ENCODE measurements around the gene GCSH. TPM values are rescaled to one million over a fixed set of nuclear protein-coding genes. Genes with fewer than 3 reads are reported as not detected.

Gene GCSH
- total RNA-seq, 1 donor from 2014 or later, result 16.3 TPM

DNA sequence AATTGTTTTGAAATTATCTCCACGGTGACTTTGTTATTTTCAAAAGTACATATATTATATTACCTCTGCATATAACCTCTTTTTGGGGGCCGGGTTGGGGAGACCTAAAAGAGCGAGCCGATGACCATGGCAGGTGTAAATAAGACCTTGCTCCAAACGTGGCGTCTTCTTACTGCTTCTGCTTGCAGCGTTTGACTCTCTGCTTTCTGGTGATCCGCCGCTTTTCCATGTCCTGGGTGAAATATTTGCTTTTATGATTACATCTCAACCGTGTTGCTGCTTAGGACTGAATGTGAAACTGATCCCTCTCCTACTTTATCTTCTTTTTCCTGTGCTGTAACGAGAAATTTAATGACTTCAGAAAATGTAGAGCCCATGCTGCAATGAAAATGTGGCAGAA, 42.4 kb downstream of the GCSH start:
- H3K9me3 Mint-ChIP-seq (ENCODE audit: low read depth), result peaks cover 19% of the 10 kb centered on the region
- H3K27me3 Mint-ChIP-seq (ENCODE audit: low read depth), result no peaks in the 10 kb centered on the region
- no peak overlapping the region for H3K27ac Mint-ChIP-seq (ENCODE audit: unreplicated experiment)
- H3K4me3 Mint-ChIP-seq (ENCODE audit: unreplicated experiment), result no peak overlapping the region
- no peak for DNase-seq (ENCODE audit: low spot score)
- H3K4me1 Mint-ChIP-seq (ENCODE audit: low read depth), result no peaks in the 10 kb centered on the region
- TF ChIP-seq, protein P1, sequence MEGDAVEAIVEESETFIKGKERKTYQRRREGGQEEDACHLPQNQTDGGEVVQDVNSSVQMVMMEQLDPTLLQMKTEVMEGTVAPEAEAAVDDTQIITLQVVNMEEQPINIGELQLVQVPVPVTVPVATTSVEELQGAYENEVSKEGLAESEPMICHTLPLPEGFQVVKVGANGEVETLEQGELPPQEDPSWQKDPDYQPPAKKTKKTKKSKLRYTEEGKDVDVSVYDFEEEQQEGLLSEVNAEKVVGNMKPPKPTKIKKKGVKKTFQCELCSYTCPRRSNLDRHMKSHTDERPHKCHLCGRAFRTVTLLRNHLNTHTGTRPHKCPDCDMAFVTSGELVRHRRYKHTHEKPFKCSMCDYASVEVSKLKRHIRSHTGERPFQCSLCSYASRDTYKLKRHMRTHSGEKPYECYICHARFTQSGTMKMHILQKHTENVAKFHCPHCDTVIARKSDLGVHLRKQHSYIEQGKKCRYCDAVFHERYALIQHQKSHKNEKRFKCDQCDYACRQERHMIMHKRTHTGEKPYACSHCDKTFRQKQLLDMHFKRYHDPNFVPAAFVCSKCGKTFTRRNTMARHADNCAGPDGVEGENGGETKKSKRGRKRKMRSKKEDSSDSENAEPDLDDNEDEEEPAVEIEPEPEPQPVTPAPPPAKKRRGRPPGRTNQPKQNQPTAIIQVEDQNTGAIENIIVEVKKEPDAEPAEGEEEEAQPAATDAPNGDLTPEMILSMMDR (IDR thresholded peaks at IDR 0.05), result no peak
- H3K36me3 Mint-ChIP-seq (ENCODE audit: low read depth), result peaks cover 11% of the 10 kb centered on the region

DNA sequence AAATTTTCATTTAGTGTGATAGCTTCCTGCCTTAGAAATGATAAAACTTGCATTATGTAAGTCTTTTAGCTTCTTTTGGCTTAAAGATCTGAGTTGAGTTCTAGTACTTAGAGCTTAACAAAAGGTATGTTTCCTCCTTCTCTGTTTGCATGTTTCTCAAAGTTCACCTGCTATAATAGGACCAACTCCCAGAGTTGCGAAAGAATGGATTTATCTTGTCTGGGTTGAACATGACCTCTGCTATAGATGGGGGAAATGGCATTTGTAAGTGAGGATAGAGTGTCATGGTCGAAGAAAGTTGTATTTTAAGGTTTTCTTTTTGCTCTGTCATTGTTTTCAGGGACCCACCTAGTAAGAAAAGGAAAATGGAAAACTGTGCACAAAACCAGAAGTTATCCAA, 53.4 kb downstream of the GCSH start:
- H3K36me3 Mint-ChIP-seq (ENCODE audit: low read depth), result peaks cover 39% of the 10 kb centered on the region
- H3K27ac Mint-ChIP-seq (ENCODE audit: unreplicated experiment), result no peak overlapping the region
- TF ChIP-seq, protein P1 (IDR thresholded peaks at IDR 0.05), result no peak
- peaks cover 18% of the 10 kb centered on the region for H3K4me1 Mint-ChIP-seq (ENCODE audit: low read depth)
- H3K27me3 Mint-ChIP-seq (ENCODE audit: low read depth), result no peaks in the 10 kb centered on the region
- no peak overlapping the region for H3K4me3 Mint-ChIP-seq (ENCODE audit: unreplicated experiment)
- no peak for DNase-seq (ENCODE audit: low spot score)
- no peaks in the 10 kb centered on the region for H3K9me3 Mint-ChIP-seq (ENCODE audit: low read depth)

DNA sequence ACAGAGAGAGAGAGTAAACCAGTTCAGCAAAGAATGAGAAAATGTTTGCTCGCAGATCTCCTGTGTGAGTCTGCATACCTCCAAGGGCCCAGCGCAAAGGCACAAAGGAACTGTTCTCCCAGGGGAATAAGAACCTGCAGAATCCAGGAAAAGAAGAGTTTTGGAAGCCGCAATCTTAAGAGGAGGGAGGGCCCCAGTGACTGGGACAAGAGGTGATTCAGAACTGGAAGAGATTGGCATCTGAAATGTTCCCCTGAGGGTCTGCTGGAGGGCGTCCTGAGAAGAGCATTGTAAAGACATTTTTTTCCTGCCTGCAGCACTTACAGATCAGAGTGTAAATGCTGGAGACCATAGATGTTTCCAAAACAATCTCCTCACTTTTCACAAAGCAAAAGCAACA, 54.5 kb downstream of the GCSH start:
- Mint-ChIP-seq H3K27ac (ENCODE audit: unreplicated experiment) (peak overlapping the region; percentile 57), H3K36me3 (ENCODE audit: low read depth) (peaks cover 39% of the 10 kb centered on the region), H3K27me3 (ENCODE audit: low read depth) (no peaks in the 10 kb centered on the region), H3K9me3 (ENCODE audit: low read depth) (no peaks in the 10 kb centered on the region), H3K4me1 (ENCODE audit: low read depth) (peaks cover 29% of the 10 kb centered on the region), H3K4me3 (ENCODE audit: unreplicated experiment) (no peak overlapping the region)
- DNase-seq (ENCODE audit: low spot score), result no peak
- TF ChIP-seq, protein P1 (IDR thresholded peaks at IDR 0.05), result no peak

DNA sequence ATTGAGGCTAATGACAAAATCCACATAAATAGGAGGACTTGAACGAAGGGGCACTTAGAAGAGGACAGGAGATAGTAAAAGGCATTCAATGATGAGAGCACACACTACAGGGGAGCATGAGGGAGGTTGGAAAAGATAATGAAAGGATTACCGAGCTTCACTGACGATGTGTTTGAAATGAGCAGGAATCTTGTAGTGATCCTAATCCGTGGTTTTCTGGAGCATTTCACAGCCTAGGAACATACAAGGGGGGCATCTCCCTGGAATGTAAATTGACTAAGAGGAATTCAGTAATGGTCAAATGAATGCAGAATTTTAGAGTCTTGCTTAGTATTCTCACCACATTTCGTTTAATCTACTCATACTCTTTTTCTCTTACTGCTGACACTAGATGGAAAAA, 55.4 kb downstream of the GCSH start:
- DNase-seq (ENCODE audit: low spot score), result no peak
- Mint-ChIP-seq H3K4me1 (ENCODE audit: low read depth) (peaks cover 31% of the 10 kb centered on the region), H3K27ac (ENCODE audit: unreplicated experiment) (no peak overlapping the region), H3K36me3 (ENCODE audit: low read depth) (peaks cover 39% of the 10 kb centered on the region), H3K4me3 (ENCODE audit: unreplicated experiment) (no peak overlapping the region), H3K9me3 (ENCODE audit: low read depth) (no peaks in the 10 kb centered on the region), H3K27me3 (ENCODE audit: low read depth) (no peaks in the 10 kb centered on the region)
- TF ChIP-seq, protein P1 (IDR thresholded peaks at IDR 0.05), result no peak

DNA sequence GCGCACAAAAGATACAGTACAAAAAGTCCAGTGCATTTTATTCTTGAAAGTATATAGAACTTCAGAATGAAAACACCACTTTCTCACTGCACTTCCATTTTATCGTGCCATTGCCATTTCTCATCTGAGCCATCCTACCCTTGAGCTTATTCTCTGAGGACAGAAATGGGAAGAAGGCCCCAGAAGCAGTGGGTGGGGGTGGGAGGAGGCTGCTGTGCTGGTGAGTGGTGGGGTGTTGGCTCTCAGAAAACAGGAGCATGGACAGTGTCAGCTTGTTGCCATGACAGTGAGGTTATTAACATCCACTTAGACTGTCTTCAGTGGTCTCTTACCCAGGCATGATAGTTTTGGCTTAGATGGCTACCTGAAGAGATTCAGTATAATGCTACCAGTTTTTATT, 56.1 kb downstream of the GCSH start:
- DNase-seq (ENCODE audit: low spot score), result no peak
- TF ChIP-seq, protein P1 (IDR thresholded peaks at IDR 0.05), result no peak
- no peaks in the 10 kb centered on the region for H3K9me3 Mint-ChIP-seq (ENCODE audit: low read depth)
- no peaks in the 10 kb centered on the region for H3K27me3 Mint-ChIP-seq (ENCODE audit: low read depth)
- H3K27ac Mint-ChIP-seq (ENCODE audit: unreplicated experiment), result peak overlapping the region; percentile 39
- H3K36me3 Mint-ChIP-seq (ENCODE audit: low read depth), result peaks cover 36% of the 10 kb centered on the region
- H3K4me3 Mint-ChIP-seq (ENCODE audit: unreplicated experiment), result no peak overlapping the region
- peaks cover 35% of the 10 kb centered on the region for H3K4me1 Mint-ChIP-seq (ENCODE audit: low read depth)

Data from chondrocyte (in vitro differentiated cells).